Smooth muscle cell (in vitro differentiated cells): ENCODE data around the gene ADAMTSL5. TPM values are rescaled to one million over a fixed set of nuclear protein-coding genes. Genes with fewer than 3 reads are reported as not detected.

Experiments used
- DNase-seq: peaks from one replicate; lab custom pipeline; 2025; ENCODE audit not compliant: unreplicated experiment; lab: John Stamatoyannopoulos, UW
- H2AFZ ChIP-seq: fragments of 200-600 bp; sonication (generic); 2 replicates; pipeline ENCODE4 v1.6.0; 2016; ENCODE audit warnings: antibody characterized with exemption, low read depth, mild to moderate bottlenecking
- H3F3A ChIP-seq: fragments of 200-600 bp; sonication (generic); 2 replicates; pipeline ENCODE4 v1.6.0; 2017; ENCODE audit warnings: antibody characterized with exemption, low read depth
- H3K27ac ChIP-seq: fragments of 200-600 bp; sonication (generic); 2 replicates; pipeline ENCODE4 v1.5.1; 2016; ENCODE audit warnings: low read depth, mild to moderate bottlenecking
- H3K27me3 ChIP-seq: fragments of 200-600 bp; sonication (generic); 2 replicates; pipeline ENCODE4 v1.6.1; 2016; ENCODE audit warnings: low read depth, mild to moderate bottlenecking
- H3K36me3 ChIP-seq: fragments of 200-600 bp; sonication (generic); 2 replicates; pipeline ENCODE4 v1.5.1; 2016; ENCODE audit warnings: low read depth
- H3K4me1 ChIP-seq: fragments of 200-600 bp; sonication (generic); 2 replicates; pipeline ENCODE4 v1.5.1; 2016; ENCODE audit warnings: low read depth
- H3K4me2 ChIP-seq: fragments of 200-600 bp; sonication (generic); 2 replicates; pipeline ENCODE4 v1.6.0; 2016; ENCODE audit warnings: mild to moderate bottlenecking
- H3K4me3 ChIP-seq: fragments of 200-600 bp; sonication (generic); 2 replicates; pipeline ENCODE4 v1.5.1; 2016; ENCODE audit warnings: mild to moderate bottlenecking
- H3K79me2 ChIP-seq: fragments of 200-600 bp; sonication (generic); 2 replicates; pipeline ENCODE4 v1.6.0; 2016; ENCODE audit warnings: low read depth, mild to moderate bottlenecking
- H3K9ac ChIP-seq: fragments of 200-600 bp; sonication (generic); 2 replicates; pipeline ENCODE4 v1.6.0; 2016; ENCODE audit warnings: low read depth
- H3K9me3 ChIP-seq: fragments of 200-600 bp; sonication (generic); replicated peaks from 2 replicates; pipeline ENCODE4 v1.5.1; 2016; ENCODE audit warnings: low read depth
- H4K20me1 ChIP-seq: fragments of 200-600 bp; sonication (generic); 2 replicates; pipeline ENCODE4 v1.6.0; 2016; ENCODE audit warnings: low read depth
- CTCF ChIP-seq: fragments of 200-600 bp; sonication (generic); IDR thresholded peaks from 2 replicates; pipeline ENCODE4 v1.5.1; 2017; ENCODE audit warnings: borderline replicate concordance, mild to moderate bottlenecking, antibody characterized with exemption; ENCODE audit not compliant: insufficient read depth, poor library complexity, severe bottlenecking
- WGBS: methylation state at CpG from one replicate; pipeline ENCODE4 v1.1.7; 2016; ENCODE audit warnings: low lambda C conversion rate; 5-methylcytosine and 5-hydroxymethylcytosine counted together
- polyA plus RNA-seq: library from polyadenylated mRNA; unstranded; fragments of >200 nt; fragmentation: Nextera tagmentation; extraction: Ambion mirVana; gene quantifications from 2 replicates; pipeline ENCODE4 v1.2.1, GENCODE V29; 2016
- total RNA-seq: library from RNA; depleted of rRNA; stranded (reverse); fragments of >200 nt; gene quantifications from 2 replicates; pipeline ENCODE4 v1.2.3, GENCODE V29; 2014

ADAMTSL5 gene
- total and polyA plus RNA-seq, 2 experiments from 2014 or later, result 16.4 to 24.3 TPM

DNA sequence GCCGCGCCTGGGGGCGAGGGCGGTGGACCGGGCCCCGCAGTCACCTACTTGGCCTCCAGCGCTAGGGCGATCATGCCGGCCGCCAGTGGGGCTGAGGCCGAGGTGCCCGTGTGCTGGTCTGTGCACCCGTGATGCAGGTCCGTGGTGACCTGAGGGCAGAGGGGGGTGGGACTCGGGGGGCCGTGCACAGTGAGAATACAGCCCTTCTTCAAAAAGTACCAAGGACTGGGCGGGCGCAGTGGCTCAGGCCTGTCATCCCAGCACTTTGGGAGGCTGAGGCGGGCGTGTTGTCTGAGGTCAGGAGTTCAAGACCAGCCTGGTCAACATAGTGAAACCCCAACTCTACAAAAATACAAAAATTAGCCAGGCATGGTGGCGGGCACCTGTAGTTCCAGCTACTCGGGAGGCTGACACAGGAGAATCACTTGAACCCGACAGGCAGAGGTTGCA is 28.8 kb downstream of the ADAMTSL5 start:
- 98% methylated on average over 17 of the region's 23 CpGs for WGBS

GRCh38 chr19:1483131-1483978 is 29.5 kb downstream of the ADAMTSL5 start:
- H3F3A ChIP-seq, result no peaks in the 10 kb centered on the region
- H3K4me1 ChIP-seq, result no peaks in the 10 kb centered on the region
- WGBS, result 92% methylated on average over 33 of the region's 77 CpGs
- no peak overlapping the region for H3K4me3 ChIP-seq
- H3K36me3 ChIP-seq, result no peaks in the 10 kb centered on the region
- TF ChIP-seq CTCF, result no peak
- H3K9me3 ChIP-seq, result no peaks in the 10 kb centered on the region
- no peak for DNase-seq
- no peak overlapping the region for H3K9ac ChIP-seq
- peaks cover 3% of the 10 kb centered on the region for H4K20me1 ChIP-seq
- no peaks in the 10 kb centered on the region for H3K27me3 ChIP-seq
- H3K27ac ChIP-seq, result no peak overlapping the region
- no peak overlapping the region for H3K4me2 ChIP-seq
- peaks cover 5% of the 10 kb centered on the region for H3K79me2 ChIP-seq
- no peak overlapping the region for H2AFZ ChIP-seq

More for the DNA sequence above, 28.8 kb downstream of the ADAMTSL5 start:
- H3K9me3 ChIP-seq, result no peaks in the 10 kb centered on the region
- H3K4me2 ChIP-seq, result no peak overlapping the region
- no peak for TF ChIP-seq CTCF
- no peaks in the 10 kb centered on the region for H3F3A ChIP-seq
- H2AFZ ChIP-seq, result no peak overlapping the region
- no peaks in the 10 kb centered on the region for H3K36me3 ChIP-seq
- DNase-seq, result no peak
- no peaks in the 10 kb centered on the region for H3K27me3 ChIP-seq
- no peak overlapping the region for H3K4me3 ChIP-seq
- no peak overlapping the region for H3K27ac ChIP-seq
- H4K20me1 ChIP-seq, result no peaks in the 10 kb centered on the region
- H3K4me1 ChIP-seq, result no peaks in the 10 kb centered on the region
- H3K9ac ChIP-seq, result no peak overlapping the region
- H3K79me2 ChIP-seq, result no peaks in the 10 kb centered on the region

- TF ChIP-seq CTCF, result no peak
- Histone ChIP-seq H3K4me2 (no peak overlapping the region), H3K9me3 (no peaks in the 10 kb centered on the region), H3K27ac (no peak overlapping the region), H3K4me1 (no peaks in the 10 kb centered on the region), H3K4me3 (no peak overlapping the region), H3K79me2 (peaks cover 14% of the 10 kb centered on the region), H3F3A (no peaks in the 10 kb centered on the region), H3K9ac (no peak overlapping the region), H2AFZ (no peak overlapping the region), H3K27me3 (no peaks in the 10 kb centered on the region), H3K36me3 (no peaks in the 10 kb centered on the region), H4K20me1 (peaks cover 11% of the 10 kb centered on the region)
- WGBS, result 94% methylated on average over 27 of the region's 37 CpGs
- no peak for DNase-seq
Measured at GRCh38 chr19:1482361-1483130, 30.3 kb downstream of the ADAMTSL5 start.
